Neural crest cell (in vitro differentiated cells): ENCODE data around the gene TRABD2B. TPM values are rescaled to one million over a fixed set of nuclear protein-coding genes. Genes with fewer than 3 reads are reported as not detected.
A peak's percentile ranks its signal among the peaks of the same experiment; 100 is the strongest.

ENCODE experiments used
- DNase-seq: peaks from one replicate; pipeline ENCODE4 v3.0.0; 2021; ENCODE audit warnings: low read depth, mixed read lengths, low spot score
- H3K27ac Mint-ChIP-seq: one replicate; pipeline ENCODE4 v1.8.0; 2021; ENCODE audit warnings: mild to moderate bottlenecking, mixed read lengths; ENCODE audit not compliant: unreplicated experiment
- H3K27me3 Mint-ChIP-seq: 2 replicates; pipeline ENCODE4 v1.8.0; 2021; ENCODE audit warnings: low read depth, mild to moderate bottlenecking, mixed read lengths
- H3K36me3 Mint-ChIP-seq: 2 replicates; pipeline ENCODE4 v1.8.0; 2021; ENCODE audit warnings: low read depth, mild to moderate bottlenecking, mixed read lengths
- H3K4me1 Mint-ChIP-seq: 2 replicates; pipeline ENCODE4 v1.8.0; 2021; ENCODE audit warnings: mixed read lengths
- H3K4me3 Mint-ChIP-seq: one replicate; pipeline ENCODE4 v1.8.0; 2021; ENCODE audit warnings: mild to moderate bottlenecking, mixed read lengths
- H3K9me3 Mint-ChIP-seq: 2 replicates; pipeline ENCODE4 v1.8.0; 2021; ENCODE audit warnings: mixed read lengths
- CTCF ChIP-seq: fragments of 200-600 bp; sonication (generic); conservative IDR thresholded peaks from 2 replicates; pipeline ENCODE4 v1.5.0; 2021; ENCODE audit warnings: antibody characterized with exemption, mild to moderate bottlenecking
- total RNA-seq: library from RNA; stranded (reverse); gene quantifications from 2 replicates; pipeline ENCODE4 v1.2.1, GENCODE V29; 2021

TRABD2B gene
- total RNA-seq, 1 donor from 2014 or later = 0.49 TPM

GRCh38 chr1:48030696-48031365 is 33.6 kb upstream of the TRABD2B start:
- no peak overlapping the region for H3K4me3 Mint-ChIP-seq
- no peaks in the 10 kb centered on the region for H3K4me1 Mint-ChIP-seq
- DNase-seq = no peak
- H3K27ac Mint-ChIP-seq = no peak overlapping the region
- no peaks in the 10 kb centered on the region for H3K27me3 Mint-ChIP-seq
- no peaks in the 10 kb centered on the region for H3K36me3 Mint-ChIP-seq
- H3K9me3 Mint-ChIP-seq = no peaks in the 10 kb centered on the region
- no peak for TF ChIP-seq CTCF

DNA sequence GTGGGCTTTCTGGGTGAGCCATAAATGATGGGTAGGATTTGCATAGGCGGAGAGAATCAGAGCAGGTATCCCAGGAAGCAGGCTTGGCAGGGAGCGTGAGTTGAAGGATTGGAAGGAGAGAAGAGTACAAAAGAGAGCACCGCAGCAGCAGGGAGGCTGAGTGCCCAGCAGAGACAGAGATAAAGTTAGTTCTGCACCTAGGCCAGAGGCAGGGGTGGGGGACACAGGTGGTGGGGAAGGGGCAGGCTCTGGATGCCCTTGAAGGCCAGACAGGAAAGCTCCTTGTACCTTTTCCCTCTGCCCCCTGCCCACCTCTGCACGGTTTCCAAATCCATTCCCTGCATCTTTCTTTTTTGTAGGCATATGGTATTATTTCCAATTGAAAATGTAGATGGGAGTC is 33.0 kb upstream of the TRABD2B start:
- DNase-seq = no peak
- Mint-ChIP-seq H3K4me1 (no peaks in the 10 kb centered on the region), H3K27me3 (no peaks in the 10 kb centered on the region), H3K27ac (no peak overlapping the region), H3K36me3 (no peaks in the 10 kb centered on the region), H3K4me3 (no peak overlapping the region), H3K9me3 (no peaks in the 10 kb centered on the region)
- no peak for TF ChIP-seq CTCF

DNA sequence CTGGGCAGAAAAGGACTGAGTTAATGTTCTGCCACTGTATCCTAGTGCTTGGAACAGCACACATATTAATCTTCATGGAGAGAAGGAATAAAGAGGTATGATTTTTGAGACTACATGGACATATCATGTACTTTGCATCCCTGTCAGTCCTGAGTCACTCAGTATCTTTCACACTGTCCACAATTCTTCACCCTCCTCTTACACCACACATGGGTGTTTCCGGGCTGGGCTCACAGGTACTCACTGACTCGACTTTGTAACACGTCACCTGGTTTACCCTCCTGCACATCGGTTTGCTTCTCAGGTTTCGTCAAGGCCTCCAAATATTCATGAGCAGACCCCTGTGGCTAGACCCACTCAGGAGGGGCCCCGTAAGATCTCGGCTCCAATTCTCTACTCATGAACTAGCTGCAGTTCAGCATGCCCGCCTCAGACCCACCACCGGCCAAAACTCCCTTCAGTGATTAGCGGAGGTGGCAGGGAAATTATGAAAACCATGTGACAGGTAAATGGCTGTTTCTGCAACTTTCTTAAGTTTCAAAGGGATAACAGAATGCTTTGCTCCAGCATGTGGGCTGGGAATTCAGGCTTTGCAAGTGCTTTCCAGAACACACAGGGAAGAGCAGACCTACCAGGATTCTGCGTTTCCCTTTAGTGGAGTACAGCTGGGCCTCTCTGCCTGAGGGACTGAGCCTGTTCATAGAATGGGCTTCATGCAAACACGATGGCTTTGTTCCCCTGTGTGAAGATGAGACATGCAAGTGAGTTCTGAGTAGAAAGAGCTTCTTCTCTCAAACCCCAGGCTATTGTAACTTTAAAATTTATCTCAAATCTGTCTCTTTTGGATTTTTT is 31.3 kb upstream of the TRABD2B start:
- H3K27ac Mint-ChIP-seq = no peak overlapping the region
- H3K36me3 Mint-ChIP-seq = no peaks in the 10 kb centered on the region
- H3K4me1 Mint-ChIP-seq = no peaks in the 10 kb centered on the region
- H3K27me3 Mint-ChIP-seq = no peaks in the 10 kb centered on the region
- no peak overlapping the region for H3K4me3 Mint-ChIP-seq
- no peak for DNase-seq
- TF ChIP-seq CTCF = no peak
- no peaks in the 10 kb centered on the region for H3K9me3 Mint-ChIP-seq

- TF ChIP-seq CTCF = no peak
- no peaks in the 10 kb centered on the region for H3K9me3 Mint-ChIP-seq
These were observed 30.3 kb upstream of the TRABD2B start for GRCh38 chr1:48027533-48027835.

DNA sequence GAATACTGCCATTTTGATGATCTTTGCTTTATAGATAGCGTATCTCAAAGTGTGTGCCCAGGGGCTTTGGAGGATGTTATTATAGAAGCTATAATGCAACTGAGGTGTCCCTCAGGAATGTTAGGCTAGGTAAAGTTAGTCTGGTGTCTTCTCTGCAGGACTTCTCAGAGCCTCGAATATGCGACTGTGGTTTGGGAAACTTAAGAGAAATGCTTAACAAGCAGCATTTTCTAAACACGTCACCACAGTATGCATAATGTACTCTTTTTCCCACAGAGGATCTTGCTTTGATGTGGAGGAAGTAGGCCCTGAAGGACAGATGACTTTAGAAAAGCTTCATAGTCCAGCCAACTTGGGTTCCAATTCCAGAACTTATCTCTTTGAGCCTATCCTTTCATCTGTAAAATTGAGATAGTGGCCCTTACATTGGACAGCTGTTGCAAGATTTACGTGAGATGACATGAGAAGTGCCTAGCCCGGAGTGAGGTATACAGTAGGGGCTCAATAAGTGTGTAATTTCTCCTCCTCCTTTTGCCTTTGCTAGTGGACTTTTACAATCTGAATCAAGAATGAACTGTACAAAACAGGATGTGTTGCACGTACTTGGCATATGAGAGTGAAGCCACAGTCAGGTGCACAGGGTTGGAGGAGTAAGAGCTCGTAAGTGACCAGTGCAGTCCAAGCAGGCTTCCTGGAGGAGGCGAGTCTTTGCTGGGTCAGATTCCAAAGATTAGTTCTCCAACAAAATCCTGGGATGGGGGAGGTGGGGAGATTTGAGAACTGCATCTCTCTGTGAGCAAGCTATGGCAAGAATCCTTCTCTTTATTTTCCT is 29.7 kb upstream of the TRABD2B start:
- Mint-ChIP-seq H3K36me3 (no peaks in the 10 kb centered on the region), H3K27me3 (no peaks in the 10 kb centered on the region), H3K27ac (no peak overlapping the region), H3K9me3 (no peaks in the 10 kb centered on the region), H3K4me3 (no peak overlapping the region), H3K4me1 (no peaks in the 10 kb centered on the region)
- TF ChIP-seq CTCF = no peak
- DNase-seq = no peak

More at GRCh38 chr1:48027533-48027835, 30.3 kb upstream of the TRABD2B start:
- no peak for DNase-seq
- no peak overlapping the region for H3K4me3 Mint-ChIP-seq
- peak overlapping the region; percentile 65 for H3K27ac Mint-ChIP-seq
- no peaks in the 10 kb centered on the region for H3K36me3 Mint-ChIP-seq
- H3K4me1 Mint-ChIP-seq = no peaks in the 10 kb centered on the region
- no peaks in the 10 kb centered on the region for H3K27me3 Mint-ChIP-seq
